ENCODE results near the gene CACNA1H.

The CACNA1H gene

DNA sequence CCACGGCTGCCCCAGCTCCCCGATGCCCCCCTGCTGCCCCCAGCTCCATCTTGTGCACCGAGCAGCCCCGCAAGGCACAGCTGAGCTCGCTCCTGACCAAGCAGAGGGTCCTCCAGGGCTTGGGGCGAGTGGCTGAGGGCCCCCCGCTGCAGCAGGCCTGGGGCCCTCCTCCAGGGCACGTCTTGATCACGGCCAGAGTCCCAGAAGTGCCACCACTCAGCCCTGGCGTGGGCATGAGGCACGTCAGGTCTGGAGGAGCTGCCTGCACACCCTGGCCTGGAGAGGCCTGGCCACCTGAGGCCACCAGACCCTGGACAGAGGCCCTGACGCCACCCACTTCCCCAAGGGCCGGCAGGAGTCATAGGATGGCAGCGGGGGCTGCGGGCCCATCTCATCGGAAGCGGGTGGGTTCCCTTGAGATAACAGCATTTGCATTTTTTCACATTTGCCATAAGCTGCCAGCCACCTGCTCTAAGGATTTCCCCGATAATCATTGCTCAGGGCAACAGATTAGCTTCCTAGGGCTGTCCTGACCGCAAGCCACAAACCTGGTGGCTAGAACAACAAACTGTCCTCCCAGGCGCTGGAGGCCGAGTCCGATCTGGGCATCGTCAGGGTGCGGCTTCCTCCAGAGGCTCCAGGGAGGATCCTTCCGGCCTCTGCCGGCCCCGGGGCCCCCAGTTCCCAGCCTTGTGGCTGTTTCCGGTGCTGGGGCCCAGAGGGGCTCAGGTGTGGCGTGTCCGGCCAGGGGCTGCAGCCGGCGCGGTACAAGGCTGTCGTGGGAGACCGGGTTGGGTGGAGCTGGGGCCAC is 32.9 kb upstream of the CACNA1H start:
- peaks cover 12% of the 10 kb centered on the region for H3K4me1 ChIP-seq (ENCODE audit: control insufficient read depth, low read length)
- no peaks in the 10 kb centered on the region for H3K9me2 ChIP-seq (replicated peaks; ENCODE audit: control insufficient read depth, low read length)
- no peaks in the 10 kb centered on the region; the same call in 1 of the 2 replicates for H4K20me1 ChIP-seq (ENCODE audit: control insufficient read depth, insufficient read depth, low read depth, low read length)
- H3K27me3 ChIP-seq (ENCODE audit: control insufficient read depth, low read length), result no peaks in the 10 kb centered on the region
- H3K4me2 ChIP-seq (ENCODE audit: low read length), result peak overlapping the region; percentile 40
- TF ChIP-seq, protein P1, sequence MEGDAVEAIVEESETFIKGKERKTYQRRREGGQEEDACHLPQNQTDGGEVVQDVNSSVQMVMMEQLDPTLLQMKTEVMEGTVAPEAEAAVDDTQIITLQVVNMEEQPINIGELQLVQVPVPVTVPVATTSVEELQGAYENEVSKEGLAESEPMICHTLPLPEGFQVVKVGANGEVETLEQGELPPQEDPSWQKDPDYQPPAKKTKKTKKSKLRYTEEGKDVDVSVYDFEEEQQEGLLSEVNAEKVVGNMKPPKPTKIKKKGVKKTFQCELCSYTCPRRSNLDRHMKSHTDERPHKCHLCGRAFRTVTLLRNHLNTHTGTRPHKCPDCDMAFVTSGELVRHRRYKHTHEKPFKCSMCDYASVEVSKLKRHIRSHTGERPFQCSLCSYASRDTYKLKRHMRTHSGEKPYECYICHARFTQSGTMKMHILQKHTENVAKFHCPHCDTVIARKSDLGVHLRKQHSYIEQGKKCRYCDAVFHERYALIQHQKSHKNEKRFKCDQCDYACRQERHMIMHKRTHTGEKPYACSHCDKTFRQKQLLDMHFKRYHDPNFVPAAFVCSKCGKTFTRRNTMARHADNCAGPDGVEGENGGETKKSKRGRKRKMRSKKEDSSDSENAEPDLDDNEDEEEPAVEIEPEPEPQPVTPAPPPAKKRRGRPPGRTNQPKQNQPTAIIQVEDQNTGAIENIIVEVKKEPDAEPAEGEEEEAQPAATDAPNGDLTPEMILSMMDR (IDR thresholded peaks at IDR 0.05; ENCODE audit: low read depth, low read length, poor library complexity, severe bottlenecking), result no peak
- TF ChIP-seq EZH2phosphoT487 (IDR thresholded peaks at IDR 0.05; ENCODE audit: borderline replicate concordance, low read length), result no peak
- H3K9me3 ChIP-seq (ENCODE audit: control insufficient read depth, insufficient read depth, low read length), result no peaks in the 10 kb centered on the region
- H3K79me2 ChIP-seq (ENCODE audit: control insufficient read depth, low read length), result no peaks in the 10 kb centered on the region
- H3F3A ChIP-seq (ENCODE audit: control insufficient read depth, insufficient read depth), result no peaks in the 10 kb centered on the region
- H3K4me3 ChIP-seq (ENCODE audit: low read length), result no peak overlapping the region; the same call in 1 of the 2 replicates
- H3K36me3 ChIP-seq (ENCODE audit: control insufficient read depth, low read length), result no peaks in the 10 kb centered on the region
- H3K27ac ChIP-seq (ENCODE audit: low read depth, low read length), result no peak overlapping the region

DNA sequence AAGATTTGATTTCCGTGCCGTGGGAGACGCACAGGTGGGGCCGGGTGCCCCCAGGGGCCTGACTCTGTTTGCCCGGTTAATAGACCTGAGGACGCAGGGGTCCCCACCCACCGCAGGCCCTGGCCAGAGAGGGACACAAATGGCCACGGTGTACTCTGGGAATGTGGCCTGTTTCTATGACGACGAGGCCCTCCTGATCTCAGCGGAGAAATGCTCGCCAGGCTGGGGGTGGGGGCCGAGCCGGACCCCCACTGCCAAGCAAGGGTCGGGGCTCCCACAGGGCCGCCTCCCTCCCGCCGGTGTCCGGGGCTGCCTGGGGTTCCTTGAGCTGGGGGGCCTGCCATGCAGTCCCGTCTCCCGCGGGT is 32.3 kb upstream of the CACNA1H start:
- Histone ChIP-seq H3K4me3 (ENCODE audit: low read length) (no peak overlapping the region), H3K9me2 (replicated peaks; ENCODE audit: control insufficient read depth, low read length) (no peaks in the 10 kb centered on the region), H4K20me1 (ENCODE audit: control insufficient read depth, insufficient read depth, low read depth, low read length) (no peaks in the 10 kb centered on the region; the same call in 1 of the 2 replicates), H3K36me3 (ENCODE audit: control insufficient read depth, low read length) (no peaks in the 10 kb centered on the region), H3F3A (ENCODE audit: control insufficient read depth, insufficient read depth) (no peaks in the 10 kb centered on the region), H3K27me3 (ENCODE audit: control insufficient read depth, low read length) (no peaks in the 10 kb centered on the region), H3K79me2 (ENCODE audit: control insufficient read depth, low read length) (no peaks in the 10 kb centered on the region), H3K4me2 (ENCODE audit: low read length) (peak overlapping the region; percentile 40), H3K27ac (ENCODE audit: low read depth, low read length) (no peak overlapping the region), H3K9me3 (ENCODE audit: control insufficient read depth, insufficient read depth, low read length) (no peaks in the 10 kb centered on the region), H3K4me1 (ENCODE audit: control insufficient read depth, low read length) (peaks cover 12% of the 10 kb centered on the region)
- no peak for TF ChIP-seq EZH2phosphoT487 (IDR thresholded peaks at IDR 0.05; ENCODE audit: borderline replicate concordance, low read length)
- TF ChIP-seq, protein P1 (IDR thresholded peaks at IDR 0.05; ENCODE audit: low read depth, low read length, poor library complexity, severe bottlenecking), result no peak

GRCh38 chr16:1121009-1121408 is 31.9 kb upstream of the CACNA1H start:
- no peaks in the 10 kb centered on the region for H3F3A ChIP-seq (ENCODE audit: control insufficient read depth, insufficient read depth)
- H3K4me3 ChIP-seq (ENCODE audit: low read length), result no peak overlapping the region
- no peaks in the 10 kb centered on the region for H3K9me2 ChIP-seq (replicated peaks; ENCODE audit: control insufficient read depth, low read length)
- TF ChIP-seq, protein P1 (IDR thresholded peaks at IDR 0.05; ENCODE audit: low read depth, low read length, poor library complexity, severe bottlenecking), result no peak
- TF ChIP-seq EZH2phosphoT487 (IDR thresholded peaks at IDR 0.05; ENCODE audit: borderline replicate concordance, low read length), result no peak
- H3K79me2 ChIP-seq (ENCODE audit: control insufficient read depth, low read length), result no peaks in the 10 kb centered on the region
- H3K9me3 ChIP-seq (ENCODE audit: control insufficient read depth, insufficient read depth, low read length), result no peaks in the 10 kb centered on the region
- no peak overlapping the region for H3K4me2 ChIP-seq (ENCODE audit: low read length)
- no peaks in the 10 kb centered on the region; the same call in 1 of the 2 replicates for H4K20me1 ChIP-seq (ENCODE audit: control insufficient read depth, insufficient read depth, low read depth, low read length)
- H3K4me1 ChIP-seq (ENCODE audit: control insufficient read depth, low read length), result peaks cover 12% of the 10 kb centered on the region
- H3K27me3 ChIP-seq (ENCODE audit: control insufficient read depth, low read length), result no peaks in the 10 kb centered on the region
- no peak overlapping the region for H3K27ac ChIP-seq (ENCODE audit: low read depth, low read length)
- H3K36me3 ChIP-seq (ENCODE audit: control insufficient read depth, low read length), result no peaks in the 10 kb centered on the region

Data from DOHH2 (cell line).